Left ventricle myocardium inferior (tissue), 1 donor: Measurements from ENCODE around the gene MIB1. TPM values are rescaled to one million over a fixed set of nuclear protein-coding genes. Genes with fewer than 3 reads are reported as not detected.
"Not testable (repeated sequence)": the region's sequence is repeated elsewhere in the genome, so short reads cannot be mapped to it uniquely, and the experiment has no call there.

Experiments used
- DNase-seq: peaks from one replicate; pipeline ENCODE4 v3.0.0-alpha.2; 2020
- H3K27ac ChIP-seq: fragments of 200-600 bp; replicated peaks from 2 replicates; pipeline ENCODE4 v1.8.0; 2021
- H3K27me3 ChIP-seq: fragments of 200-600 bp; 2 replicates; pipeline ENCODE4 v1.8.0; 2021; ENCODE audit warnings: low read depth
- H3K36me3 ChIP-seq: fragments of 200-600 bp; 2 replicates; pipeline ENCODE4 v1.8.0; 2021
- H3K4me1 ChIP-seq: fragments of 200-600 bp; 2 replicates; pipeline ENCODE4 v1.8.0; 2021
- H3K4me3 ChIP-seq: fragments of 200-600 bp; 2 replicates; pipeline ENCODE4 v1.8.0; 2021; ENCODE audit warnings: mild to moderate bottlenecking, moderate library complexity
- H3K9me3 ChIP-seq: fragments of 200-600 bp; replicated peaks from 2 replicates; pipeline ENCODE4 v1.8.0; 2021
- intact Hi-C: fragments of 100-400 bp; cut with micrococcal nuclease; formaldehyde crosslinking; loops from one replicate; pipeline ENCODE4 v1.11.0; 2022
- total RNA-seq: library from RNA; stranded (reverse); fragmentation: NEBNext Ultra II Directional; extraction: Animal tissue kit (Norgen Biotek cat#: 25700); gene quantifications from one replicate; pipeline ENCODE4 v1.2.1, GENCODE V29; 2021
- TF ChIP-seq, protein P1 (sequence below): fragments of 200-600 bp; IDR thresholded peaks from 2 replicates; pipeline ENCODE4 v1.8.0; 2021; ENCODE audit warnings: antibody characterized with exemption, mild to moderate bottlenecking, borderline replicate concordance
- donor health status: DM: no; HTN: yes; CAD: no; lungs with severe emphysema.

The MIB1 gene
- total RNA-seq, 1 donor from 2014 or later = 19.5 TPM

DNA sequence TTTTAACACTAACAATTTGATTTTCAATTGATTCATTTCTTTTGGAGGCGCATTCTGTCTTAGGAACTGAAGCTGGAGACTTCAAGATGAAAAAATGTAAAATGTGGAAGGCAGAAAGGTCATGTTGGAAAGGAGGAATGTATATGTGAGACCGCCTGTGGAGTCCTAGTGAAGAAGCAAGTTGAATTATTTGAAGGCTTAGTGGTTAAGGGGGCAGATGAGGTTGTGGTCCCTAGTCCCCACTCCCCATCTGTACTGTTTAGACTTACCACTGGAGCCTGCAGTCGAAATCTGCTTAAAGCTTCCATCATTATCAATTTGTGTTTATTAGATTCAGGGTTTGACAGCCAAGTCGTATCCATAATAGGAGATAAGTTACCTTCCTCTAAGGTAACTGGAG lies 15.4 kb upstream of the MIB1 start:
- Histone ChIP-seq H3K27me3 (no peaks in the 10 kb centered on the region), H3K4me3 (no peak overlapping the region), H3K27ac (no peak overlapping the region), H3K4me1 (no peaks in the 10 kb centered on the region), H3K9me3 (no peaks in the 10 kb centered on the region), H3K36me3 (no peaks in the 10 kb centered on the region)
- DNase-seq = no peak
- TF ChIP-seq, protein P1, sequence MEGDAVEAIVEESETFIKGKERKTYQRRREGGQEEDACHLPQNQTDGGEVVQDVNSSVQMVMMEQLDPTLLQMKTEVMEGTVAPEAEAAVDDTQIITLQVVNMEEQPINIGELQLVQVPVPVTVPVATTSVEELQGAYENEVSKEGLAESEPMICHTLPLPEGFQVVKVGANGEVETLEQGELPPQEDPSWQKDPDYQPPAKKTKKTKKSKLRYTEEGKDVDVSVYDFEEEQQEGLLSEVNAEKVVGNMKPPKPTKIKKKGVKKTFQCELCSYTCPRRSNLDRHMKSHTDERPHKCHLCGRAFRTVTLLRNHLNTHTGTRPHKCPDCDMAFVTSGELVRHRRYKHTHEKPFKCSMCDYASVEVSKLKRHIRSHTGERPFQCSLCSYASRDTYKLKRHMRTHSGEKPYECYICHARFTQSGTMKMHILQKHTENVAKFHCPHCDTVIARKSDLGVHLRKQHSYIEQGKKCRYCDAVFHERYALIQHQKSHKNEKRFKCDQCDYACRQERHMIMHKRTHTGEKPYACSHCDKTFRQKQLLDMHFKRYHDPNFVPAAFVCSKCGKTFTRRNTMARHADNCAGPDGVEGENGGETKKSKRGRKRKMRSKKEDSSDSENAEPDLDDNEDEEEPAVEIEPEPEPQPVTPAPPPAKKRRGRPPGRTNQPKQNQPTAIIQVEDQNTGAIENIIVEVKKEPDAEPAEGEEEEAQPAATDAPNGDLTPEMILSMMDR = no peak
- intact Hi-C loops = no loop called here

DNA sequence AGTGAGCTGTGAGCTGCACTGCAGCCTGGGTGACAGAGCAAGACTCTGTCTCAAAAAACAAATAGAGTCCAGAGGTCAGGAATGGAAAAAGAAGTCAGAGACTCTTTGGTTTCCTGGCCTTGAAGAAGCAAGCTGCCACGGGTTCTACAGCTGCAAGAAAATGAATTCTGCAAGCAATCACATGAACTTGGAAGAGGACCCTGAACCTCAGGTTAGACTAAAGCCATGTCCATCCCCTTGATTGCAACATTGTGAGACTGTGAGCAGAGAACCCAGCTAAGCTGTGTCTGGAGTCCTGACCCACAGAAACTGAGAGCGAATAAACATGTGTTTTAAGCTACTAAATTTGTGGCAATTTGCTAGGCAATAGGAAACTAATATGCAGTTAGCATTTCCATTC lies 12.9 kb upstream of the MIB1 start:
- Histone ChIP-seq H3K27ac (no peak overlapping the region), H3K9me3 (no peaks in the 10 kb centered on the region), H3K4me1 (no peaks in the 10 kb centered on the region), H3K36me3 (no peaks in the 10 kb centered on the region), H3K4me3 (no peak overlapping the region), H3K27me3 (no peaks in the 10 kb centered on the region)
- DNase-seq = no peak
- intact Hi-C loops = no loop called here
- TF ChIP-seq, protein P1 = no peak

DNA sequence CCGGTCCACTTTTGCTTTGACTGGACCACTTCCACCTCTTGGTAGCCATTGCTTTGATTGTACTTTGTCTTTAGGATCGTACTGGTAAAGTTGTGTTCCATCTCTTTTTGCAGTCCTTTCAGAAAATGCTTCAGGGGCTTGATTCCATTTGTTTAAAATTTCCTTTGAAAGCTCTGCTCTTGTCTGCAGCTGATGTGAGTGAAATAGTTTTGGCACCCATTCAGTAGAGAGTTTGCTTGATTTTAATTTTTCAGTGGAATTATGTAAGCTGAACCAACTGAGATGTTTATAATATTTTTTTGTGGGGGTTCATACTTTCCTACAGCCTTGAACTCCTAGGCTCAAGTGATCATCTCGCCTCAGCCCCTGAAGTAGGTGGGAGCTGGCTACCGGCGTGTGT lies 7.6 kb upstream of the MIB1 start:
- TF ChIP-seq, protein P1 = no peak
- intact Hi-C loops = no loop called here
- H3K27me3 ChIP-seq = no peaks in the 10 kb centered on the region
- no peak overlapping the region for H3K27ac ChIP-seq
- H3K4me1 ChIP-seq = peaks cover 5% of the 10 kb centered on the region
- peaks cover 8% of the 10 kb centered on the region for H3K9me3 ChIP-seq
- no peaks in the 10 kb centered on the region for H3K36me3 ChIP-seq
- no peak for DNase-seq
- no peak overlapping the region for H3K4me3 ChIP-seq

DNA sequence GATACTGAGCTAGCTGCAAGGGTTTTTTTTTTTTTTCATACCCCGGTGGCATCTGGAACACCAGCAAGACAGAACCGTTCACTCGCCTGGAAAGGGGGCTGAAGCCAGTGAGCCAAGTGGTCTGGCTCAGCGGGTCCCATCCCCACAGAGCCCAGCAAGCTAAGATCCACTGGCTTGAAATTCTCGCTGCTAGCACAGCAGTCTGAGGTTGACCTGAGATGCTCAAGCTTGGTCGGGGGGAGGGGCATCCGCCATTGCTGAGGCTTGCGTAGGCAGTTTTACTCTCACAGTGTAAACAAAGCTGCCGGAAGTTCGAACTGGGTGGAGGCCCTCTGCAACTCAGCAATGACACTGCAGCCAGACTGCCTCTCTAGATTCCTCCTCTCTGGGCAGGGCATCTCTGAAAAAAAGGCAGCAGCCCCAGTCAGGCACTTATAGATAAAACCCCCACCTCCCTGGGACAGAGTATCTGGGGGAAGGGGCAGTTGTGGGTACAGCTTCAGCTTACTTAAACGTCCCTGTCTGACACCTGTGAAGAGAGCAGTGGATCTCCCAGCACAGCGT lies 5.1 kb upstream of the MIB1 start:
- TF ChIP-seq, protein P1 = no peak
- H3K27me3 ChIP-seq = no peaks in the 10 kb centered on the region
- peaks cover 13% of the 10 kb centered on the region for H3K4me1 ChIP-seq
- no peaks in the 10 kb centered on the region for H3K36me3 ChIP-seq
- H3K9me3 ChIP-seq = peaks cover 8% of the 10 kb centered on the region
- DNase-seq = peak; percentile 23
- no peak overlapping the region for H3K4me3 ChIP-seq
- intact Hi-C loops = no loop called here
- H3K27ac ChIP-seq = no peak overlapping the region

DNA sequence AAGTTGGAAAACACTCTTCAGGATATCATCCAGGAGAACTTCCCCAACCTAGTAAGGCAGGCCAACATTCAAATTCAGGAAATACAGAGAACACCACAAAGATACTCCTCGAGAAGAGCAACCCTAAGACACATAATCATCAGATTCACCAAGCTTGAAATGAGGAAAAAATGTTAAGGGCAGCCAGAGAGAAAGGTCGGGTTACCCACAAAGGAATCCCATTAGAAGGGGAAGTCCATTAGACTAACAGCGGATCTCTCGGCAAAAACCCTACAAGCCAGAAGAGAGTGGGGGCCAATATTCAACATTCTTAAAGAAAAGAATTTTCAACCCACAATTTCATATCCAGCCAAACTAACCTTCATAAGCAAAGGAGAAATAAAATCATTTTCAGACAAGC lies 3.7 kb upstream of the MIB1 start:
- H3K27me3 ChIP-seq, intact Hi-C loops, H3K9me3 ChIP-seq, H3K4me3 ChIP-seq, DNase-seq, H3K27ac ChIP-seq, H3K36me3 ChIP-seq: not testable (repeated sequence)
- H3K4me1 ChIP-seq = peaks cover 26% of the 10 kb centered on the region

DNA sequence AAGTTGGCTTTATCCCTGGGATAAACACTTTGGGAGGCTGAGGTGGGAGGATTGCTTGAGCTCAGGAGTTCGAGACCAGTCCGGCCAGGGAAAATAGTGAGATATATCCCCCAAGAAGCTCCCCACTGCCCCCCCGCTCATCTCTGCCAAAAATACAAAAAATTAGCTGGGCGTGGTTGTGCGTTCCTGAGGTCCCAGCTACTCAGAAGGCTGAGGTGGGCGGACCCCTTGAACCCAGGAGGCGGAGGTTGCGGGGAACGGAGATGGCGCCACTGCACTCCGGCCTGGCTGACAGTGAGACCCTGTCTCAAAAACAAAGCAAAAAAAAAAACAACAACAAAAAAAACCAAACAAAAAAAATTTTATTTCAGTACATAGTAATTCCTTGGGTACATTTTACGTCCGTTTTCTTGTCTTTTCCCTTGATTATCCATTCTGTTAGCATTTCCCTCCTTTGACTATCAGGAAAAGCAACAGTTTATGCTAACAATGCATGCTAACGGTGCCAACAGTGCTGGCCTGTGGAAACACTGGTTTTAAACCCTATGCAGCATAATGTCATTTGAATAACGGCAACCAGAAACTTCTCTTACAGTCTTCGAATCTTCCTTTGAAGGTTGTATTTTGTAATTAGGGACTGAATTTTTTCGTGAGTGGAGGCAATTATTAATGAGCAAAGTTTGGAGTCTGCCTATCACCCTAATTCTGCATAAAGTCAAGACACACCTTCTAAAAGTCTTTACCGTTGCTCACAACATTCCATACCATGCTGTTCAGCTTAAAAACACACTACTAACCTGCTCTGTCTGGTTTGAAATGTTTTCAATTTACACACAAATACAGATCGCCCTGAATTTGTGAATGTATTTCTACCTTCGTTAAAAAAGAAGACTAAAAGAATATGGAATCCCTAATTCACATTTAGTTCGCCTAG lies 721 bp upstream of the MIB1 start:
- Histone ChIP-seq H3K4me3 (peak overlapping the region; percentile 97), H3K36me3 (no peaks in the 10 kb centered on the region), H3K27me3 (no peaks in the 10 kb centered on the region), H3K27ac (peak overlapping the region; percentile 98), H3K9me3 (peaks cover 8% of the 10 kb centered on the region), H3K4me1 (peaks cover 48% of the 10 kb centered on the region)
- TF ChIP-seq, protein P1 = no peak
- no peak for DNase-seq
- intact Hi-C loops = no loop called here
